Mucosa of stomach (tissue), 1 donor: Measurements from ENCODE around the gene NUDT1.

ENCODE experiments used
- H3K27me3 ChIP-seq: one replicate; pipeline ENCODE4 v1.7.0; 2013; ENCODE audit warnings: mild to moderate bottlenecking, low read length; ENCODE audit not compliant: control insufficient read depth, insufficient read depth
- H3K36me3 ChIP-seq: one replicate; pipeline ENCODE4 v1.7.0; 2013; ENCODE audit warnings: low read length; ENCODE audit not compliant: control insufficient read depth, insufficient read depth
- H3K4me1 ChIP-seq: one replicate; pipeline ENCODE4 v1.7.0; 2013; ENCODE audit warnings: mild to moderate bottlenecking, low read length; ENCODE audit not compliant: control insufficient read depth, insufficient read depth
- H3K4me3 ChIP-seq: one replicate; pipeline ENCODE4 v1.7.0; 2013; ENCODE audit warnings: low read length
- H3K9ac ChIP-seq: one replicate; pipeline ENCODE4 v1.7.0; 2013; ENCODE audit warnings: mild to moderate bottlenecking, low read length, moderate library complexity
- H3K9me3 ChIP-seq: one replicate; pipeline ENCODE4 v1.7.0; 2013; ENCODE audit warnings: mild to moderate bottlenecking, low read length, moderate library complexity; ENCODE audit not compliant: control insufficient read depth
- donor health status: Pancreatic carcinoma.

Gene NUDT1

DNA sequence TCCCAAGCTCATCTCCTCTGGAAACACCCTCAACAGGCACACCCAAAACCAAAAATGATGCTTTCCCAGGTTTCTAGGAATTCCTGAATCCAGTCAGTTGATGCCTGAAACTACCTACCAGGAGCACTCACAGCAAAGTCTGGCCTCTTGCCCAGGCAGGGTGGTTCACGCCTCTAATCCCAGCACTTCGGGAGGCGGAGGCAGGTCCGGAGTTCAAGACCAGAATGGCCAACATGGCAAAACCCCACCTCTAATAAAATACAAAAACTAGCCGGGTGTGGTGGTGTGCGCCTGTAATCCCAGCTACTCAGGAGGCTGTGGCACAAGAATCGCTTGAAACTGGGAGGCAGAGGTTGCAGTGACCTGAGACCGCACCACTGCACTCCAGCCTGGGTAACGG lies 11.1 kb upstream of the NUDT1 start:
- H3K9ac ChIP-seq = no peak overlapping the region
- peaks cover 10% of the 10 kb centered on the region for H3K4me1 ChIP-seq
- no peaks in the 10 kb centered on the region for H3K36me3 ChIP-seq
- H3K9me3 ChIP-seq = no peaks in the 10 kb centered on the region
- H3K27me3 ChIP-seq = no peaks in the 10 kb centered on the region
- no peak overlapping the region for H3K4me3 ChIP-seq

- peak overlapping the region; percentile 57 for H3K4me3 ChIP-seq
- H3K27me3 ChIP-seq = no peaks in the 10 kb centered on the region
- H3K36me3 ChIP-seq = no peaks in the 10 kb centered on the region
- no peaks in the 10 kb centered on the region for H3K9me3 ChIP-seq
- peak overlapping the region; percentile 80 for H3K9ac ChIP-seq
- H3K4me1 ChIP-seq = peaks cover 10% of the 10 kb centered on the region
Measured at GRCh38 chr7:2231992-2232765, 9.8 kb upstream of the NUDT1 start.

DNA sequence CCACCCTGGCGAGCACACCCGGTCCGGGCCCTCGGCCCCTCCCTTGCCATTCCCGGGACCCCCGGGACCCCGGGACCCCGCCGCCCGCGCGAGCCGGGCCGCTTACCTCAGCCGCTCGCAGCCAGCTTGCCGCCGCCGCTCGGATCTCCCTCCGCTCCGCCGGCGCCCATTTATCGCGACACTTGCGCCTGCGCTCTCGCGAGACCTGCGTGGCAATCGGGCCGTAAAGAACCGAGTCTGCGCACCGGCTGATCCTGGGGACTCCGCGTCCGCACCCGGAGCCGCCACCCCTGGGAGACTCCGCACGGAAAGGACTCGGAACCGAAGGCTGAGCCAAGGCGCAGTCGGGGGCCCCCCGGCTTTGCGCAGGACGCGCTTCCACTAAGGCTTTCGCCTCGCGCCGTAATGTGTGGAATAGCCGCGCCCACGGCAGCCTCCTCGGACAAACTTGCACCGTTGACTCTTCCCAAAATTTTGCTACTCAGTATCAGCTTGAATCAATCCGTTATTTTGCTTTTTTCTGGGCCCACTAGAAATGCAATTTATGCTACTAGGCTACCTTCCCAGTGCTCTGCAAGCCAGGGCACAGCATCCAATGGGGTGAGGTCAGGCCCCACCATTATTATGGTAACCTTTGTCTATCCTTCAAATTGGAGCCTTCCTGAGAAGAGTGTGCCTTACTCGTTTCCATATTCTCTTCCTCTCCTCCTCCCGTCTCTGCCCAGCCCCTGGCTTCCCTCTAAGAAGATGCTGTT lies 9.1 kb upstream of the NUDT1 start, which contains the start of gene MAD1L1:
MAD1L1 (minus strand) TSS at position 180 of the 755 bp plus-strand sequence. CDS start 2,812 bp downstream, outside the sequence.
- H3K4me1 ChIP-seq = peaks cover 10% of the 10 kb centered on the region
- peak within 1 kb of the TSS; percentile 80 for H3K9ac ChIP-seq
- no peaks in the 10 kb centered on the region for H3K27me3 ChIP-seq
- H3K9me3 ChIP-seq = no peaks in the 10 kb centered on the region
- peak within 1 kb of the TSS; percentile 57 for H3K4me3 ChIP-seq
- no peaks in the 10 kb centered on the region for H3K36me3 ChIP-seq

DNA sequence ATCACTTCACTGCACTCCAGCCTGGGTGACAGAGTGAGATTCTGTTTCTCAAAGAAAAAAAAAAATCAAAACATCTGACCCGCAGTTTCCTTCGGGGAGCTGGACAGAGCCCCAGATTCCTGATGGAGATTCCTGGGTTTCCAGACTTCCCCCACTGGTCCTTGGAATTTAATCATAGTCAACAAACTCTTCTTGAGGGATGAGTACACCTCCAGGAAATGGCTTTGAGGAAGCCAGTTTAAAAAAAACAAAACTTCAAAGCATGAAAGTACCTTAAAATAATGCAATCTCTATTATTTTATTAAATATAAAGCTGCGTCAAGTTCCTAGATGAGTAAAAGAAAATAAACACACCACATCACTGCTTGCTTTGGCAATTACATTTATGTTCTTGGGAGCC lies 8.1 kb upstream of the NUDT1 start:
- H3K4me3 ChIP-seq = no peak overlapping the region
- no peaks in the 10 kb centered on the region for H3K27me3 ChIP-seq
- H3K9ac ChIP-seq = no peak overlapping the region
- peaks cover 10% of the 10 kb centered on the region for H3K4me1 ChIP-seq
- H3K36me3 ChIP-seq = no peaks in the 10 kb centered on the region
- H3K9me3 ChIP-seq = no peaks in the 10 kb centered on the region

GRCh38 chr7:2237109-2237602 lies 4.9 kb upstream of the NUDT1 start:
- Histone ChIP-seq H3K4me1 (peaks cover 13% of the 10 kb centered on the region), H3K27me3 (no peaks in the 10 kb centered on the region), H3K9ac (no peak overlapping the region), H3K4me3 (no peak overlapping the region), H3K36me3 (no peaks in the 10 kb centered on the region), H3K9me3 (no peaks in the 10 kb centered on the region)

- no peak overlapping the region for H3K4me3 ChIP-seq
- H3K9ac ChIP-seq = no peak overlapping the region
- H3K36me3 ChIP-seq = no peaks in the 10 kb centered on the region
- peaks cover 19% of the 10 kb centered on the region for H3K4me1 ChIP-seq
- H3K9me3 ChIP-seq = no peaks in the 10 kb centered on the region
- H3K27me3 ChIP-seq = no peaks in the 10 kb centered on the region
Measured at GRCh38 chr7:2239242-2239641, 2.8 kb upstream of the NUDT1 start.

DNA sequence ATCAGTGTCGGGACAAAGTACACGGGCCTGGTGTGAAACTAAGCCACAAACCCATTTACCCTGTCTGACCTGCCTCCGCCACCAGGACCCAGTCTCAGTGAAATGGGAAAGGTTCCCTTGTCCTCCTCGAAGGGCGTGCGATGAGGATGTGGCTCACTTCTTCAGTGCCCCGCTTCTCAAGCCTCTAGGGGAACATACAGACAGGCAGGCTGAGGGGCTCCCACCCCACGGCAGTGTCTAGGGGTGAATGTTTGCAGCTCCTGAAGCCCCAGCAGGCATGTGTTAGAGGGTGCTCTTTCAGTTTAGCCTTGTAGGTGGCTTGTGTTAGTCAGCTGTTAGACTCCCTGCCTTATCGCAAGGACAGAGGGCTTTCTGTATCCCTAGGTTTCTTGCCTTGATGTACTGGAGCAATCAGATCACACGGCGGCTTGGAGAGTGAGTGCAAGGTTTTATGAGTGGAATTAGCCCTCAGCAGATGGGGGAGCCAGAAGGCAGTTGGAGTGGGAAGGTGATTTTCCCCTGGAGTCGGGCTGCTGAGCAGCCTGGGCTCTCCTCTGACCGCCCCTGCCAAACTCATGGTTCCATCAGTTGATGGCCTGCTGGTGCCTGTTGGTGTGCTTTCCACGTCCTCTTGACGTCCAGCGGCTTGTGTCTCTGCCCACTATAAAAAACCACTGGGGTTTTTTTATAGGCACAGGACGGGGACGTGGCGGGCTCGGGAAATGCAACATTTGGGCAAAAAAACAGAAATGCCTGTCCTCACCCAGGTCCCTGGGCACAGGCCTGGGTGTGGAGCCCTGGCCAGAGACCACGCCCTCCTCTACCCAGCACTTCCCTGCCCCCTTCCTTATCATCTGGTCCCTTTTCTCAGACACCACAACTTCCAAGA lies 759 bp downstream of the NUDT1 start:
- Histone ChIP-seq H3K27me3 (no peaks in the 10 kb centered on the region), H3K9ac (peak overlapping the region; percentile 80), H3K9me3 (no peaks in the 10 kb centered on the region)

DNA sequence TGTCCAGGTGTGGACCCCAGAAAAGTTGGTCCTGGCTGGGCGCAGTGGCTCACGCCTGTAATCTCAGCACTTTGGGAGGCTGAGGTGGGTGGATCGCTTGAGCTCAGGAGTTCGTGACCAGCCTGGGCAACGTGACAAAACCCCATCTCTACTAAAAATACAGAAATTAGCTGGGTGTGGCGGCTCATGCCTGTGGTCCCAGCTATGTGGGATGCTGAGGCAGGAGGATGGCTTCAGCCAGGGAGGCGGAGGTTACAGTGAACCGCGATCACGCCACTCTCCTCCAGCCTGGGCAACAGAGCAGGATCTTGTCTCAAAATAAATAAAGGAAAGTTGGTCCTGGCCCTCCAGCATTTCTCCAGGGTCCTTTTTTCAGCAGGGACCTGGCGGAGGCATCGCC lies 1.4 kb downstream of the NUDT1 start:
- Histone ChIP-seq H3K9ac (no peak overlapping the region), H3K36me3 (no peaks in the 10 kb centered on the region), H3K4me3 (no peak overlapping the region), H3K4me1 (peaks cover 19% of the 10 kb centered on the region), H3K9me3 (no peaks in the 10 kb centered on the region), H3K27me3 (no peaks in the 10 kb centered on the region)

More for the DNA sequence above, 759 bp downstream of the NUDT1 start:
- H3K4me3 ChIP-seq = peak overlapping the region; percentile 77
- peaks cover 19% of the 10 kb centered on the region for H3K4me1 ChIP-seq
- H3K36me3 ChIP-seq = no peaks in the 10 kb centered on the region

DNA sequence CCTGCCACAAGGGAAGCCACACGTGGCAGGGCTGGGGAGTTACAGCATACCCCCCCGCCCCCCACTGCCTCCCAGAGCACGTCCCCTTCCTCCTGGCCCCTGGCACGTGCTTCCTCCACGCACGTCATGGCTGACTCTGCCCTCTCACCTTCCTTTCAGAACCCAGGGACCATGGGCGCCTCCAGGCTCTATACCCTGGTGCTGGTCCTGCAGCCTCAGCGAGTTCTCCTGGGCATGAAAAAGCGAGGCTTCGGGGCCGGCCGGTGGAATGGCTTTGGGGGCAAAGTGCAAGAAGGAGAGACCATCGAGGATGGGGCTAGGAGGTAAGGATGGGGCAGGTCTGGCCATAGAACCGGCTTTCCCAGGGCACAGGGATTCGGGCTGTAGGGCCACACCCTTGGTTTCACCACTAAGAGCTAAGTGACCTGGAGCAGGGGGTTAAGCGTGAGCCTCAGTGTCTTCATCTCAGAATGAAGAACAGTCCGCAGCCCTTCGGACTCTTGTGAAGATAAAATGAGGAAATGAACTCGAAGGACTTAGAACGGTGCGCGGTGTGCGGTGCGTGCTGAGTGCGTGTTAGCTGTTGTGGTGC lies 2.5 kb downstream of the NUDT1 start:
- H3K9ac ChIP-seq = no peak overlapping the region

GRCh38 chr7:2245883-2246675 lies 4.1 kb downstream of the NUDT1 start:
- peaks cover 14% of the 10 kb centered on the region for H3K4me1 ChIP-seq

More for the DNA sequence above, 2.5 kb downstream of the NUDT1 start:
- no peaks in the 10 kb centered on the region for H3K9me3 ChIP-seq
- H3K27me3 ChIP-seq = no peaks in the 10 kb centered on the region
- no peaks in the 10 kb centered on the region for H3K36me3 ChIP-seq
- peaks cover 19% of the 10 kb centered on the region for H3K4me1 ChIP-seq
- no peak overlapping the region for H3K4me3 ChIP-seq

More at GRCh38 chr7:2245883-2246675, 4.1 kb downstream of the NUDT1 start:
- Histone ChIP-seq H3K9me3 (no peaks in the 10 kb centered on the region), H3K27me3 (no peaks in the 10 kb centered on the region), H3K36me3 (no peaks in the 10 kb centered on the region), H3K4me3 (no peak overlapping the region), H3K9ac (no peak overlapping the region)
